GOT3 (cell line): Measurements from ENCODE around the gene B3GALT5.
"Not testable (repeated sequence)": the region's sequence is repeated elsewhere in the genome, so short reads cannot be mapped to it uniquely, and the experiment has no call there.

Experiments
- DNase-seq: peaks from one replicate; lab custom pipeline; 2025; ENCODE audit warnings: mixed read lengths; lab: John Stamatoyannopoulos, UW

B3GALT5 gene

DNA sequence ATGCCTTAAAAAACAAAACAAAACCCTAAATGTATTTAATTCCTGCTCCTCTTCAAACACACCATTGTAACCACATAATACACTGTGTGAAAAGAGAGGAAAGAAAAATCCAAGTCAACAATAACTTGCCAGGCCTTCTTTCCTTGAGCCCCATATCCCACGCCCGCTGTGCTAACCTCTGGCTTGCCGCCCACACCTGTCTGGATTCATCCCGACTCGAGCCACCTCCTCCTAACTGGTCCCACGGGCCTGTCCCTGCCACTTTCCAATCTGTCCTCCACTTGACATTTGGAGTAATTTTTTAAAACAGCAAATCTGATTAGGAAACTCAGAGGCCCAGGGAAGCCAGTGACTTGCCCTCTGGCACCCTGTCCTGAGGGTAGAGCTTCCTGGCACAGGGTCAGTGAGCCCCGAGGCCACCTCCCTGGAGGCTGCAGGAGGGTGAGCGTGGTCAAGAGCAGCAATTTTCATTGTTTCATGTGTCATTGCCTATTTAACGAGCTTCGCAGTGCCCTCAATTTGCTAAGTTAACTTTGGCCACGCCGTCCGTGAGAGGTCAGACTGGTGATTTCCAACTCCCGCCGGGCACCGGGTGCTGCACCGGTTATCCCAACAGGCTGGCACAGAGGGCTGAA lies 54.1 kb downstream of the B3GALT5 start:
- no peak for DNase-seq

- no peak for DNase-seq
Observed at GRCh38 chr21:39667353-39667891, 54.7 kb downstream of the B3GALT5 start.

- no peak for DNase-seq
Observed at GRCh38 chr21:39668369-39668768, 55.6 kb downstream of the B3GALT5 start.

- DNase-seq: no peak
Observed at GRCh38 chr21:39669485-39669884, 56.7 kb downstream of the B3GALT5 start.

DNA sequence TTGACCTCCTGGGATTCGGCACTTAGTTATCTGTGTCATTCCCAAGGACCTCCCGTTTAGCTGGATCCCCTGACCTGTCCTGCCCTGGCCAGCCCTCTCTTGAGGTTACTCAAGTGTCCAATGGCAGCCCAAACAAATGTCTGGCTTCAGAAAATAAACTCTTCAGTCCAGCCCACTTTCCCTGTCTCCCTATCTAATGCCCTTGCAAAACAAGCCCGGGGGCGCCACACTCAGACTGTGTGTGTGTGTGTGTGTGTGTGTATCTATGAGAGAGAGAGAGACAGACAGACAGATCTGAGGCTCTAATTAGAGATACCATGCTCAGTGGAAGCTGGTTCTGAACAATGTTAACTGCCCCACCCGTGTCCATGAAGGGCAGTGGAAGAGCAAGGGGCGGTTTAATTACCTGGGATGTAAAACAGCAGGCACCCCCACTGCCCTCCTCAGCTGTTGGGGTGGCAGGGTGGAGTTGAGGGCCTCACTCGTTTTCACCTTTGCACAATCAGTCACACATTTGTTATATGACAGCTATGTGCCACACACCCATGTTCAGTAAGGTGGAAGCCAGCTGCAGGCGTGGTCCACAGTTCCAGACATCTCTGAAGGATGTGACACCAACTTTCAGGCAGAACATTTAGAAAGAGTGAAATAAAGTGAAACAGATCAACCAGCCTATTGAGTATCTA lies 57.4 kb downstream of the B3GALT5 start:
- no peak for DNase-seq

- no peak for DNase-seq
Observed at GRCh38 chr21:39670701-39671100, 58.0 kb downstream of the B3GALT5 start.

DNA sequence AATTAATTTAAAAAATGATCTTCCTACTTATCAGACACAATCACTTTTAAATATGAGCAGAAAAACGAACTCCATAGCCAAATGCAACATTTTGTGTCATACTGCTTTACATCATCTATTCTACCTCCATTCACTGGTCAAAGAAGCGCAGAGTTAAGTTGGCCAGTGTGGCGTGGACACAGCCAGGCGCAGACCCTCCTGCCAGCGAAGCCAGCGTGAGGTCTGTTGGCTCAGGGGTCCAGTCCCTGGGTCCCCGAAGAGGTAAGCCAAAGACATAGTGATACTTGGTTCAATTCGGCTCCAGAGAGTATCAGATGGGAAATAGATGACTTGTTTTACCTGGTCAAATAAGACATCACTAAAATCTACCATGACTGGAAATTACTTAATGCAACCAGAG lies 59.2 kb downstream of the B3GALT5 start:
- DNase-seq: no peak

DNA sequence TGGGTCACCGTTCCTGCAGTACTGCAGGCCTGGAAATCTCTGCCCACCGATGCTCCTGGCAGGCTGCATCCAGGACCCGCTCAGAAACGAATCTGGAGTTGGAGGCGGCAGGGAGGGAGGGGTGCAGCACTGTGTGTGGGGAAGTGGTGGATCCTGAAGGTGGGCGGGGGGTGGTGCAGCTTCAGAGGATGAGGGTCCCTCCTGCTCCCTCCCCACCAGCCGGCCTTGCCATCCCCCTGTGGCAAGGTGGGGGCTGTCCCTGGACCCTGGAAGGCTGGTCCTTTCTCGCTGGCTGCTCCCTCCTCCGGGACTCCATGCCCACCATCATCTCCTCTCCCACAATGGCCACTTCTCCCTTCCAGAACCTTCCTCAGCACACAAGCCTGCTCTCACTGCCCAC lies 60.4 kb downstream of the B3GALT5 start:
- DNase-seq: no peak

- no peak for DNase-seq
Observed at GRCh38 chr21:39673736-39674135, 61.0 kb downstream of the B3GALT5 start.

- DNase-seq: no peak
Observed at GRCh38 chr21:39674801-39675200, 62.1 kb downstream of the B3GALT5 start.

DNA sequence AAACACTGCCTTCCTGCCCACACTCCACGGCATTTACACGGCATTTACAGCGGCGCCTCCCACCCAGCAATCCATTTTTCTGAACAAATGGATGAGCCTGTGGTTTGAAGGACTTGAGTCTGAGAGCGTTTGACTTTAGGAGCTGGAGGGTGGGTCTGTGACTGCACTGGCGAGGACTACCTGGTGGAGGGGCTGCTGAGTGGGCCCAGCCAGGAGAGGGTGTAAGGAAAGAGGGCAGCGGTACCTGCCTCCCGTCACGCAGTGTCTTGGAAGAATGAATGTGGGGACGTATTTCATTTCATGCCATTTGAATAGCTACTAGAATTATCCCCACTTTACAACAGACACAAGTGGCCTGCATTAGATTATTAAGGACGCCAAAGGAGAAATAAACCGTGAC lies 62.9 kb downstream of the B3GALT5 start:
- DNase-seq: no peak

GRCh38 chr21:39675993-39676661 lies 63.4 kb downstream of the B3GALT5 start:
- DNase-seq: no peak

GRCh38 chr21:39680216-39680615 lies 67.5 kb downstream of the B3GALT5 start:
- DNase-seq: no peak

DNA sequence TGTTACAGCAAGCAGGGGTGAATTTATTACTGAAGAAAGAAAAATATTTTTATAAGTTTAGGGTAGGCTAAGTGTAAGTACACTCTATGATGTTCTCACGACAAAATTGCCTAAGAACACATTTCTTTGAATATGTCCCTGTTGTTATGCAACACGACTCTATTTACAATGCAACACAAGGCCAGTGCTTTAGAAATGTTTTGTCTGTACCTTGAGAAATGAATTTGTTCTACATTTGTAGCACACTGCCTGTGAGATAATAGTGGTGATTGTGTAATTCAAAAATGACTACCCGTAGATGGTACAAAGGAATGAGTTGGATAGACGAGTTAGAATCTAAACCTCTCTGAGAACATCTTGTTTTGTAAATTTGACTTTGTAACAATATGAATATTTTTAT lies 68.5 kb downstream of the B3GALT5 start:
- DNase-seq: no peak

DNA sequence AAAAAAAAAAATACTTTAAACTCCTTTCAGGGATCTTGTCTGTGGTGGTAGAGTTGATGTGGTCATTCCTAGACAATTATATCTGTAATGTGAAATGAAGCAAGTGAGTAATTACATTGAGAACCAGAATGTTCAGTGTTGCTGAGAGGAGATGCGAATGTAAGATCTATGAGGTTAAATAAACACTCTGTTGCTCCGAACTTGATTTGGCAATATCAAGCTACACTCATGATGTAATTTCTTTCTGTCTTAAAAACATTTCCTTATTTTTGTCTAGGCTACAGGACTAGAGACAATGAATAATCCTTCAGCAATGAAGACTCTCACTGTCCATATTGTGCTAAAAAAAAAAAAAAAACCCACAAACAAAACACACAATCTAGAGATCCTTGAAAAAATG lies 69.1 kb downstream of the B3GALT5 start:
- DNase-seq: no peak

DNA sequence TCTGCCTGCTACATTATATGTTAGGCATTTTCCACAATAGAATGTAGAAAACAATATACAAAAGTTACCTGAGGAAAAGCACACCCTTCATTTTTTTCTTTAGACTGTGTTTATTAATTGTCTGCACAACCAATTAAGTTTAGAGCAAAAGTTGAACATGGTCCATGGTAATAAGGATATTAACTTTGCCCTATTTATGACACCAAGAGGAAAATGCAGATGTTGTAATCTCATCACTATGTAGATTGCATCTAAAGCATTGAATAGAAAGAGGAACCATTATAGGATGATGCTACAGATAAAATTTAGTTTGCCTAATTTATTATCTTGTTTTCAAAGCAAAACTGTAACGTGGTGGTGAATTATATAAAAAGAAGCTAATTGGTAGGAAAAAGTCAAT lies 72.5 kb downstream of the B3GALT5 start:
- no peak for DNase-seq

GRCh38 chr21:39685991-39686390 lies 73.3 kb downstream of the B3GALT5 start:
- no peak for DNase-seq

- no peak for DNase-seq
Observed at GRCh38 chr21:39686646-39687468, 74.1 kb downstream of the B3GALT5 start.

DNA sequence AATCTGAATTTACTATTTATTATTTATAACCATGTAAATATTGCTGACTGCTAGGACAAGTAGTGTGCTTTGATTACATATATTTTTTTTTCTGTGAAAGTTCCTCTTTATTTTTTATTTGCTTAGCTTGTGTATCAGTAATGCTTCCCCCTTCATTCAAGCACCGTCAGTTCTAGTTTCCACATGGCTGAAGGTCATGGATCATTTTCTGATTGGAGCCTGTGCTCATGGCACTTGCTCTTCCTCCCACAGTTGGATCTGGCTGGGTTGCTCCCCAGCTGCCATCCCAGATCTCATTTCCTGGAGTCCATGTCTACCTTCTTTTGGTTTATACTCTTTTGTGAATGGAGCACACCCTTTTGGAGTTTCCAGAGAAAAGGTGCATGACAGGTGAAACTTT lies 75.3 kb downstream of the B3GALT5 start:
- no peak for DNase-seq

DNA sequence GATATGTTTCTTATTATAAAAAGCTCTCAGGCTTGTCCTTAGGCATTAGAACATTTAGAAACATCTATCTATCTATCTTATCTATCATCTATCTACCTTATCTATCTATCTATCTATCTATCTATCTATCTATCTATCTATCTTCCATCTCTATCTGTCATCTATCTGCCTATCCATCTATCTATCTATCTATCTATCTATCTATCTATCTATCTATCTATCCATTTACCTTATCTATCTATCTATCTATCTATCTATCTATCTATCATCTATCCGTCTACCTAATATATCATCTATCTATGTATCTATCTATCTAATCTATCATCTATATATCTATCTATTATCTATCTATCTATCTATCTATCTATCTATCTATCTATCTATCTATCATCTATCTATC lies 77.1 kb downstream of the B3GALT5 start:
- not testable (repeated sequence) for DNase-seq

- no peak for DNase-seq
Observed at GRCh38 chr21:39690454-39690853, 77.7 kb downstream of the B3GALT5 start.

DNA sequence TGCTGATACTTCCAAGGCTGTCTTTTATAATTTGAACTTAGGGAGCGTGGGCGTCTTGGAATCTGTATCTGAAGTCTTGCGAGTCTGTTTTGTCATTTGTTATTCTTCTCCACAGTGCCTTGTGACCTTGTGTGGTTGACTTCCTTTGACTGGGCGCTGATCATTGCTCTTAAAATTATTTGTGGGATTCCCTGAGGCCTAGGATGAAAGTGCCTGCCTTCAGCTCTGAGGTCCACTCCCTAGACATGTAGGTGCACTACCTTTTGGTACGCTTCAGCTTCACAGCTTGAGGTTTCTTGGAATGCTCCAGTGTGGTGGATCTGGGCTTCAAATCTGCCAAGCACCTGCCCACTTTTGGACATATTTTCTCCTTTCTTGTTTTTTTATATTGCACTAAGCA lies 82.0 kb downstream of the B3GALT5 start:
- no peak for DNase-seq
